ENCODE results near the gene TRABD2A. TPM values are rescaled to one million over a fixed set of nuclear protein-coding genes. Genes with fewer than 3 reads are reported as not detected.
"Not testable (repeated sequence)": the region's sequence is repeated elsewhere in the genome, so short reads cannot be mapped to it uniquely, and the experiment has no call there.

Gene TRABD2A
- total and polyA plus RNA-seq, 2 experiments from 2014 or later = 3.4 to 5.0 TPM

DNA sequence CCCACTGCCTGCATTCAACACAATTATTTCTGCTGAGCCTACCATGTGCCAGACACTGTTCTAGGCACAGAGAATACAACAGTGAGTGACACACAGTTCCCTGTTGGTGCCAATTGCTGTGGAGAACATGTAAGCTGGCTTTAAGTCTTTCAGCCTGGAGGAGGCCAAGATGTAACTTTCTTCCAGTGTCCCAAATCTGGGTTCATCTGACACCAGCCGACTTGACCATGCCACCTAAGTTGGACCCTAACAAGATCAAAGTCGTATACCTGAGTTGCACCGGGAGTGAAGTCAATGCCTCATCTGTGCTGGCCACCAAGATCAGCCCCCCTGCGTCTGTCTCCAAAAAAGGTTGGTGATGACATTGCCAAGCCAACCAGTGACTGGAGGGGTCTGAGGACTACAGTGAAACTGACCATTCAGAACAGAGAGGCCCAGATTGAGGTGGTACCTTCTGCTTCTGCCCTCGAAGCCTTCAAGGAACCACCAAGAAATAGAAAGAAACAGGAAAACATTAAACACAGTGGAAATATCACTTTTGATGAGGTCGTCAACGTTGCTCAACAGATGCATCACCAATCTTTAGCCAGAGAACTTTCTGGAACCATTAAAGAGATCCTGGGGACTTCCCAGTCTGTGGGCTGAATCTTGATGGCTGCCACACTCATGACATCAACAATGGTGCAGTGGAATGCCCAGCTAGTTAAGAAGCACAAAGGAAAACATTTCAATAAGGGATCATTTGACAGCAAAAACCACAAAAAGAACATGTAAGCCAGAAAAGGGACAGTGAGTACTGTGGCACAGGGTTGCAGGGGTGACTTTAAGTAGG lies 6.3 kb downstream of the TRABD2A start:
- Histone ChIP-seq H3K79me2 (ENCODE audit: insufficient read depth) (no peaks in the 10 kb centered on the region), H3F3A (ENCODE audit: insufficient read depth) (no peaks in the 10 kb centered on the region), H3K4me1 (ENCODE audit: insufficient read depth) (no peaks in the 10 kb centered on the region), H3K9me3 (ENCODE audit: low read depth) (no peaks in the 10 kb centered on the region), H3K4me3 (no peak overlapping the region), H4K20me1 (ENCODE audit: insufficient read depth) (no peaks in the 10 kb centered on the region), H3K36me3 (ENCODE audit: low read depth) (no peaks in the 10 kb centered on the region), H3K4me2 (ENCODE audit: unreplicated experiment) (no peak overlapping the region), H2AFZ (no peak overlapping the region), H3K27me3 (replicated peaks; ENCODE audit: insufficient read depth) (no peaks in the 10 kb centered on the region), H3K9ac (no peak overlapping the region), H3K9me2 (ENCODE audit: insufficient read depth) (no peaks in the 10 kb centered on the region), H3K27ac (no peak overlapping the region)
- WGBS, 2 experiments (ENCODE audit: low coverage in 1 of 2, low lambda C conversion rate in 2 of 2, missing lambda C conversion rate in 2 of 2) = 61 to 62% methylated on average over 7 of the region's 7 CpGs
- TF ChIP-seq EZH2 (IDR thresholded peaks at IDR 0.05; ENCODE audit: insufficient read depth, poor library complexity, severe bottlenecking) = no peak
- TF ChIP-seq EZH2phosphoT487 (IDR thresholded peaks at IDR 0.05; ENCODE audit: insufficient read depth, low read depth) = no peak
- DNase-seq = peak; percentile 57
- in situ Hi-C loops (cut with MboI) = loop anchor here (10.0 to 25.0 kb wide), 2 partner anchors 380 to 537 kb away; no protein-coding TSS in a partner anchor

DNA sequence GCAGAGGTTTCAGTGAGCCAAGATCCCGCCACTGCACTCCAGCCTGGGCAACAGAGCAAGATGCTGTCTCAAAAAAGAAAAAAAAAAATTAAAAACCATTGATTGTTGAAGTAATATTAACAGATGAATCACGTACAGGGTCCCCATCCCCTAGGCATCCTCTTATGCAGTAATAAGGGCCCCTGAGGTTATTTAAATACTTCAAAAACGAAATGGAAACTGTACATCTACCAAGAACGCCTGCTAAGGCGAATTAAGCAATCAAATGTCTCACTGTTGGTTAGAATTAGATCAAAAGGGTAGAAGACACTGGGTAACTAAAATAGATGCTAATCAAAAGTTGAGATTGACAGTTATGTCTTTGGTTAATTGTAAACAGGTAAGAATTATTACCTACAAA lies 7.5 kb downstream of the TRABD2A start:
- Histone ChIP-seq H2AFZ (no peak overlapping the region), H3K4me1 (ENCODE audit: insufficient read depth) (no peaks in the 10 kb centered on the region), H3F3A (ENCODE audit: insufficient read depth) (no peaks in the 10 kb centered on the region), H3K27me3 (replicated peaks; ENCODE audit: insufficient read depth) (no peaks in the 10 kb centered on the region), H3K9ac (no peak overlapping the region), H3K9me3 (ENCODE audit: low read depth) (no peaks in the 10 kb centered on the region), H3K27ac (no peak overlapping the region), H3K4me2 (ENCODE audit: unreplicated experiment) (no peak overlapping the region), H3K4me3 (no peak overlapping the region), H3K9me2 (ENCODE audit: insufficient read depth) (no peaks in the 10 kb centered on the region), H3K36me3 (ENCODE audit: low read depth) (no peaks in the 10 kb centered on the region), H4K20me1 (ENCODE audit: insufficient read depth) (no peaks in the 10 kb centered on the region), H3K79me2 (ENCODE audit: insufficient read depth) (no peaks in the 10 kb centered on the region)
- 87 to 91% methylated on average over 5 of the region's 5 CpGs for WGBS, 2 experiments (ENCODE audit: low coverage in 1 of 2, low lambda C conversion rate in 2 of 2, missing lambda C conversion rate in 2 of 2)
- in situ Hi-C loops (cut with MboI) = loop anchor here (10.0 to 25.0 kb wide), 2 partner anchors 379 to 536 kb away; no protein-coding TSS in a partner anchor
- TF ChIP-seq EZH2 (IDR thresholded peaks at IDR 0.05; ENCODE audit: insufficient read depth, poor library complexity, severe bottlenecking) = no peak
- no peak for DNase-seq

DNA sequence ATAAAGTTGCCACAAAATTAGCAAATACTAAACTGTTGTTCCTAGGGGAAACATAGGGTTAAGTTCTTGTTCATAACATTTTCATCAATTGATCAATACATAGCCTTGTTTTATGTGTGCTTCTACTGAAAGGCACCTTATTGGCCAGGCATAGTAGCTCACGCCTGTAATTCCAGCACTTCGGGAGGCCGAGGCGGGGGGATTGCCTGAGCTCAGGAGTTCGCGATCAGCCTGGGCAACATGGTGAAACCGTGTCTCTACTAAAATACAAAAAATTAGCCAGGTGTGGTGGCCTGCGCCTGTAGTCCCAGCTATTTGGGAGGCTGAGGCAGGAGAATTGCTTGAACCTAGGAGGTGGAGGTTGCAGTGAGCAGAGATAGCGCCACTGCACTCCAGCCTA lies 8.2 kb downstream of the TRABD2A start:
- not testable (repeated sequence) for H2AFZ ChIP-seq; H3K9me3 ChIP-seq (ENCODE audit: low read depth); H3K4me2 ChIP-seq (ENCODE audit: unreplicated experiment); H3K36me3 ChIP-seq (ENCODE audit: low read depth); H3K9ac ChIP-seq; H3K9me2 ChIP-seq (ENCODE audit: insufficient read depth); H4K20me1 ChIP-seq (ENCODE audit: insufficient read depth); H3K4me1 ChIP-seq (ENCODE audit: insufficient read depth); H3K4me3 ChIP-seq; H3F3A ChIP-seq (ENCODE audit: insufficient read depth); H3K79me2 ChIP-seq (ENCODE audit: insufficient read depth); DNase-seq; H3K27ac ChIP-seq; H3K27me3 ChIP-seq (replicated peaks; ENCODE audit: insufficient read depth)
- WGBS, 2 experiments (ENCODE audit: low coverage in 1 of 2, low lambda C conversion rate in 2 of 2, missing lambda C conversion rate in 2 of 2) = 95 to 96% methylated on average over 9 of the region's 9 CpGs
- in situ Hi-C loops (cut with MboI) = loop anchor here (10.0 to 25.0 kb wide), 2 partner anchors 378 to 535 kb away; no protein-coding TSS in a partner anchor

DNA sequence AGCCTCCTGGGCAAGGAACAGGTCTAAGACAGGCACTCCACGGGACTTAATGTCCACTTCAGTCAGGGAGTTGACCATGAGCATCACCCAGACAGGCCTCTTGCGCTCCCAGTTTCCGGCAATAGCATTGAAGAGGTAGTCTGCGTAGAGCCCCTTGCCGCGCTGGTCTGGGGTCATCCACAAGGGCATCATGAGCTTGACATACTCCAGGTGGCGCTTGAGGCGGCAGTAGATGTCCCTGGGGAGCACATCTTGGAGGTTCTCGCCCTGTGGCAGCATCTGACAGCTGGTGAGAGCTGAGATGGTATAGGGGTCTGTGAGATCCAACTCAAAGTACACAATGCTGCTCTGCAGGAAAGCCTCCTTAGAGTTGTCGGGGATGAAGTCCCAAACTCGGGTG lies 10.6 kb downstream of the TRABD2A start:
- Histone ChIP-seq H3K4me1 (ENCODE audit: insufficient read depth) (peaks cover 10% of the 10 kb centered on the region), H3F3A (ENCODE audit: insufficient read depth) (0 out of 2 replicates have a peak, but pooled peaks cover 8% of the 10 kb centered on the region), H3K79me2 (ENCODE audit: insufficient read depth) (no peaks in the 10 kb centered on the region), H3K9ac (no peak overlapping the region), H3K27me3 (replicated peaks; ENCODE audit: insufficient read depth) (no peaks in the 10 kb centered on the region), H3K9me2 (ENCODE audit: insufficient read depth) (no peaks in the 10 kb centered on the region), H3K36me3 (ENCODE audit: low read depth) (no peaks in the 10 kb centered on the region), H2AFZ (no peak overlapping the region), H3K9me3 (ENCODE audit: low read depth) (no peaks in the 10 kb centered on the region), H3K27ac (no peak overlapping the region), H3K4me3 (no peak overlapping the region), H4K20me1 (ENCODE audit: insufficient read depth) (no peaks in the 10 kb centered on the region), H3K4me2 (ENCODE audit: unreplicated experiment) (no peak overlapping the region)
- in situ Hi-C loops (cut with MboI) = loop anchor here (10.0 to 25.0 kb wide), 2 partner anchors 376 to 533 kb away; no protein-coding TSS in a partner anchor
- TF ChIP-seq EZH2phosphoT487 (IDR thresholded peaks at IDR 0.05; ENCODE audit: insufficient read depth, low read depth) = no peak
- no peak for TF ChIP-seq EZH2 (IDR thresholded peaks at IDR 0.05; ENCODE audit: insufficient read depth, poor library complexity, severe bottlenecking)
- DNase-seq = no peak
- WGBS, 2 experiments (ENCODE audit: low coverage in 1 of 2, low lambda C conversion rate in 2 of 2, missing lambda C conversion rate in 2 of 2) = 91% methylated on average over 11 of the region's 11 CpGs

DNA sequence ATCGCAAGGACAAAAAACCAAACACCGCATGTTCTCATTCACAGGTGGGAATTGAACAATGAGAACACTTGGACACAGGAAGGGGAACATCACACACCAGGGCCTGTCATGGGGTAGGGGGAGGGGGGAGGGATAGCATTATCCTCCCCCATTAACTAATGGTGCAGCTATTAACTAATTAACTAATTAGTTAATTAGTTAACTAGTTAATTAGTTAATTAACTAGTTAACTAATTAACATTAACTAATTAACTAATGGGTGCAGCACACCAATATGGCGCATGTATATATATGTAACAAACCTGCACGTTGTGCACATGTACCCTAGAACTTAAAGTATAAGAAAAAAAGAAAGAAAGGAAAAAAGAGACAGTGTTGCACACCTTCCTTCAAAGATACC lies 12.6 kb downstream of the TRABD2A start:
- in situ Hi-C loops (cut with MboI) = loop anchor here (25.0 kb wide), 1 partner anchor 531 kb away; no protein-coding TSS in a partner anchor
- H3F3A ChIP-seq (ENCODE audit: insufficient read depth); H3K36me3 ChIP-seq (ENCODE audit: low read depth); H3K4me2 ChIP-seq (ENCODE audit: unreplicated experiment); H3K4me3 ChIP-seq; H3K79me2 ChIP-seq (ENCODE audit: insufficient read depth); H4K20me1 ChIP-seq (ENCODE audit: insufficient read depth); H2AFZ ChIP-seq; H3K4me1 ChIP-seq (ENCODE audit: insufficient read depth); H3K27me3 ChIP-seq (replicated peaks; ENCODE audit: insufficient read depth); H3K9me3 ChIP-seq (ENCODE audit: low read depth); DNase-seq; H3K9me2 ChIP-seq (ENCODE audit: insufficient read depth); H3K9ac ChIP-seq; H3K27ac ChIP-seq: not testable (repeated sequence)
- WGBS, 2 experiments (ENCODE audit: low coverage in 1 of 2, low lambda C conversion rate in 2 of 2, missing lambda C conversion rate in 2 of 2) = 96 to 97% methylated on average over 4 of the region's 4 CpGs

Data from GM23248 (cell line).